ENCODE measurements around the gene AUTS2. TPM values are rescaled to one million over a fixed set of nuclear protein-coding genes. Genes with fewer than 3 reads are reported as not detected.

The AUTS2 gene
- total RNA-seq, 2 donors from 2014 or later: 8.6 TPM

DNA sequence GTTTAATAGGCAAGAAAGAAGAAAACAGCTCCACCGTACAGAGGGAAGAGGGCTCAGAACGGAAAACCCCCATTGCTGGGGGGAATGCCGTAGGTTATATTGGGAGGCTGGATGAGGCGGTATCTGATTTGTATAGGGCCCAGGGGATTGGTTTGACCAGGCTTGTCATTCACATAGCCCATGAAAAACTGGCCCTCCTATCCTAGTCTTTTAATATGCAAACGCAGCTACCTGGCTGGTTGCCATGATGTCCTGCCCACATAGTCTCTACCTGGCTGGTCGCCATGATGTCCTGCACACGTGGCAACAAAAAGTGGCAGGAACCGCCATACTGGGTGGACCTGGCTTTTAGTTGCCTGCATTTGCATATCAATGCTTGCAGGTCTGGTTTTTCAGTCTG is 84.7 kb downstream of the AUTS2 start:
- Histone ChIP-seq H3K36me3 (no peaks in the 10 kb centered on the region), H3K4me3 (no peak overlapping the region), H3K27ac (no peak overlapping the region), H3K4me1 (peaks cover 0 to 13% of the 10 kb centered on the region in 2 donors), H3K27me3 (no peaks in the 10 kb centered on the region), H3K9me3 (no peaks in the 10 kb centered on the region)
- TF ChIP-seq, protein P1, sequence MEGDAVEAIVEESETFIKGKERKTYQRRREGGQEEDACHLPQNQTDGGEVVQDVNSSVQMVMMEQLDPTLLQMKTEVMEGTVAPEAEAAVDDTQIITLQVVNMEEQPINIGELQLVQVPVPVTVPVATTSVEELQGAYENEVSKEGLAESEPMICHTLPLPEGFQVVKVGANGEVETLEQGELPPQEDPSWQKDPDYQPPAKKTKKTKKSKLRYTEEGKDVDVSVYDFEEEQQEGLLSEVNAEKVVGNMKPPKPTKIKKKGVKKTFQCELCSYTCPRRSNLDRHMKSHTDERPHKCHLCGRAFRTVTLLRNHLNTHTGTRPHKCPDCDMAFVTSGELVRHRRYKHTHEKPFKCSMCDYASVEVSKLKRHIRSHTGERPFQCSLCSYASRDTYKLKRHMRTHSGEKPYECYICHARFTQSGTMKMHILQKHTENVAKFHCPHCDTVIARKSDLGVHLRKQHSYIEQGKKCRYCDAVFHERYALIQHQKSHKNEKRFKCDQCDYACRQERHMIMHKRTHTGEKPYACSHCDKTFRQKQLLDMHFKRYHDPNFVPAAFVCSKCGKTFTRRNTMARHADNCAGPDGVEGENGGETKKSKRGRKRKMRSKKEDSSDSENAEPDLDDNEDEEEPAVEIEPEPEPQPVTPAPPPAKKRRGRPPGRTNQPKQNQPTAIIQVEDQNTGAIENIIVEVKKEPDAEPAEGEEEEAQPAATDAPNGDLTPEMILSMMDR (IDR thresholded peaks at IDR 0.05): no peak
- no peak for DNase-seq (ENCODE audit: low spot score)

GRCh38 chr7:69684369-69685292 is 86.4 kb downstream of the AUTS2 start:
- no peaks in the 10 kb centered on the region for H3K9me3 ChIP-seq
- H3K4me3 ChIP-seq: no peak overlapping the region
- peak overlapping the region in 1 of 2 donors; percentile 10 for H3K27ac ChIP-seq
- TF ChIP-seq, protein P1 (IDR thresholded peaks at IDR 0.05): no peak
- no peaks in the 10 kb centered on the region for H3K4me1 ChIP-seq
- no peaks in the 10 kb centered on the region for H3K27me3 ChIP-seq
- DNase-seq (ENCODE audit: low spot score): no peak
- H3K36me3 ChIP-seq: no peaks in the 10 kb centered on the region

- no peaks in the 10 kb centered on the region for H3K36me3 ChIP-seq
- no peaks in the 10 kb centered on the region for H3K9me3 ChIP-seq
- no peaks in the 10 kb centered on the region for H3K27me3 ChIP-seq
- H3K27ac ChIP-seq: peak overlapping the region in 1 of 2 donors; percentile 10
- TF ChIP-seq, protein P1 (IDR thresholded peaks at IDR 0.05): no peak
- H3K4me3 ChIP-seq: no peak overlapping the region
- H3K4me1 ChIP-seq: no peaks in the 10 kb centered on the region
- no peak for DNase-seq (ENCODE audit: low spot score)
Measured at GRCh38 chr7:69685293-69685631, 87.0 kb downstream of the AUTS2 start.

GRCh38 chr7:69686366-69686765 is 88.1 kb downstream of the AUTS2 start:
- no peak overlapping the region for H3K4me3 ChIP-seq
- H3K36me3 ChIP-seq: no peaks in the 10 kb centered on the region
- no peak for DNase-seq (ENCODE audit: low spot score)
- no peaks in the 10 kb centered on the region for H3K27me3 ChIP-seq
- no peak overlapping the region for H3K27ac ChIP-seq
- TF ChIP-seq, protein P1 (IDR thresholded peaks at IDR 0.05): no peak
- no peaks in the 10 kb centered on the region for H3K4me1 ChIP-seq
- no peaks in the 10 kb centered on the region for H3K9me3 ChIP-seq

DNA sequence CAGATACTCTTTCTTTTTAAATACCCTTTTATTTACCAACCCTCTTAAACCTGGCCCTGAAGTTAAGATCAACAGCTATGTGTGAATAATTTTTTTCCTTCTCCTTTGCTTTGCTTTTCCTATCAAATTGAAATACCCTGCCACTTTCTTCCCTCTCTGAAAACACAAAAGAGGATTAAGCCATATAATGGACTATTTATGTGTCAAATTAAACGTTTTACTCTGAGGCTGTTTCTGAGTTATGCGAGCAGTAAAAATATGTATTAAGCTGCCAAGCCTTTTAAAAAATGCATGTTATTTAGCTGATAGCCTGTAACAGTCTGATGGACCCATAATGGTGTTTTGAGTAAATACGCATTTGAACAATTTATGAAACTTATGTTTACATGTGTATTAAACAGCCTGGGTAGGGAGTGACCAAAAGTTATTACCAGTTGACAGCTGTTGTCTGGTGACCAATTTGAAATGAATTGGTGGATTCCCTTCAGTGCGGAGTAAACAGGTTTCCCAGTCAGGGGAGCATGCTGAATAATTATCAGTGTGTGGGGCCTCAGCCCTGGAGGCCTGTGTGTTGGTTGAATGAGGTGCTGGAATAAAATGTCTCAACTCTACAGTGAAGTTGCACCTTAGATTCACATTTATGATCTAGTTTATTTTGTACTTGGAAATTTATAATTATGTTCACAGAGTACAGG is 89.6 kb downstream of the AUTS2 start:
- no peaks in the 10 kb centered on the region for H3K4me1 ChIP-seq
- no peaks in the 10 kb centered on the region for H3K36me3 ChIP-seq
- H3K4me3 ChIP-seq: no peak overlapping the region
- H3K27ac ChIP-seq: no peak overlapping the region
- no peaks in the 10 kb centered on the region for H3K27me3 ChIP-seq
- TF ChIP-seq, protein P1 (IDR thresholded peaks at IDR 0.05): no peak
- DNase-seq (ENCODE audit: low spot score): no peak
- H3K9me3 ChIP-seq: no peaks in the 10 kb centered on the region

All from right atrium auricular region (tissue), 2 donors.